ENCODE measurements around the gene C3orf33.

DNA sequence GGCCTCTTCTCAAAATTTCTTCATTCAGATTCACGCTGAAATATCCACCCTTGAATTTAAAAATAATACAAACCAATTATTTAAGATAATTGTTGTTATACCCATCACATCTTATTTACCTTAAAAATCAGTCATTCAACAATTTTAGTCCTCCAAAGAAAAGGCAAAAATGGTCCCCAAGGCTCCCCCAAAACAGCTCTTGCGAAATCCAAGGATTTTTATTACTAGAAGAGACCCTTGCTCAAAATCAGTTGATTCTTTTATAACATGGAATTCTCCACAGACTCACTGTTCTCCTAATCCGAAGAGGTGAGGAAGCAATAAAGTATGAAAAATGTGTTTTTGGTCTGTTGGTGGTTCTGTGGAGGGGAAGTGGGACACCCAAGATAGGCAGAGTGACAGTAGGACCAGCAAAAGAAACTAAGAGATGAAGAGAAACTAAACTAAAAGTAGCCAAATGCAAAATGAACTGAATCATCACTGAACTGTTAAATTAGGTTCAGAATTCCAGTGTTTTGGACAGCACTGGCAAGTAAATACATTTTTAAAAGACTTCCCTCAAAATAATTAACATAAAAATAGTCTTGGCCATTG, 42.1 kb downstream of the C3orf33 start:
- no peak for TF ChIP-seq CTCF (IDR thresholded peaks at IDR 0.05)
- TF ChIP-seq POLR2A (IDR thresholded peaks at IDR 0.05), result no peak
